ENCODE results near the gene RTN3.

The RTN3 gene

GRCh38 chr11:63745304-63746170 is 64.2 kb downstream of the RTN3 start:
- DNase-seq: no peak

GRCh38 chr11:63747011-63747410 is 65.7 kb downstream of the RTN3 start:
- no peak for DNase-seq

GRCh38 chr11:63749624-63750023 is 68.3 kb downstream of the RTN3 start:
- DNase-seq: no peak

- DNase-seq: no peak
These were observed 75.8 kb downstream of the RTN3 start for GRCh38 chr11:63756919-63757761.

GRCh38 chr11:63760487-63761079 is 79.3 kb downstream of the RTN3 start:
- DNase-seq: no peak

- no peak for DNase-seq
These were observed 79.9 kb downstream of the RTN3 start for GRCh38 chr11:63761188-63761587.

- DNase-seq: no peak
These were observed 80.8 kb downstream of the RTN3 start for GRCh38 chr11:63761931-63762653.

- DNase-seq: no peak
These were observed 81.6 kb downstream of the RTN3 start for GRCh38 chr11:63762654-63763495.

GRCh38 chr11:63763496-63764339 is 82.4 kb downstream of the RTN3 start:
- DNase-seq: no peak

GRCh38 chr11:63764340-63764678 is 83.0 kb downstream of the RTN3 start:
- DNase-seq: no peak

- DNase-seq: no peak
These were observed 83.7 kb downstream of the RTN3 start for GRCh38 chr11:63764679-63765647.

GRCh38 chr11:63765688-63766241 is 84.5 kb downstream of the RTN3 start:
- DNase-seq: no peak

- DNase-seq: no peak
These were observed 85.4 kb downstream of the RTN3 start for GRCh38 chr11:63766531-63767235.

GRCh38 chr11:63767267-63767564 is 85.9 kb downstream of the RTN3 start:
- DNase-seq: no peak

- peak; percentile 55 for DNase-seq
These were observed 86.4 kb downstream of the RTN3 start for GRCh38 chr11:63767565-63768236.

GRCh38 chr11:63768237-63769041 is 87.1 kb downstream of the RTN3 start, which contains the start of gene ZFTA:
ZFTA (minus strand) TSS chr11:63768775; CDS start chr11:63768622, 153 bp downstream.
- DNase-seq: peak; percentile 44

GRCh38 chr11:63769042-63769713 is 87.9 kb downstream of the RTN3 start:
- DNase-seq: no peak

Data from activated CD4-positive, alpha-beta T cell treated with anti-CD3 and anti-CD28 coated beads, Interleukin-2, amount 50 U/mL, for 16 hours (primary cell).